Upper lobe of left lung (tissue), 4 donors: ENCODE measurements around the gene TRAF3.

Source experiments
- EP300 ChIP-seq, 4 donors: sonication (generic); formaldehyde crosslinking; IDR thresholded peaks; one replicate each; pipeline ENCODE4 v1.5.1; 2017; ENCODE audit warnings: antibody characterized with exemption in 4 of 4, control low read depth in 2 of 4
- POLR2A ChIP-seq, 4 donors: fragments of 450-650 bp; IDR thresholded peaks; one replicate each; pipeline ENCODE4 v1.5.1; 2016 to 2017; ENCODE audit warnings: antibody characterized with exemption in 4 of 4, mild to moderate bottlenecking in 2 of 4
- POLR2AphosphoS5 ChIP-seq, 2 donors: sonication (generic); formaldehyde crosslinking; IDR thresholded peaks; one replicate each; pipeline ENCODE4 v1.5.1; 2017; ENCODE audit warnings: antibody characterized with exemption in 2 of 2
- TF ChIP-seq, protein P1 (sequence below), 6 experiments: fragments of 450-650 bp in 4 of 6; fragments of 200-600 bp in 2 of 6; sonication (generic) in 2 of 6; IDR thresholded peaks; one replicate each; pipeline ENCODE4 v1.5.1; 2016 to 2019; ENCODE audit warnings: antibody characterized with exemption in 6 of 6

DNA sequence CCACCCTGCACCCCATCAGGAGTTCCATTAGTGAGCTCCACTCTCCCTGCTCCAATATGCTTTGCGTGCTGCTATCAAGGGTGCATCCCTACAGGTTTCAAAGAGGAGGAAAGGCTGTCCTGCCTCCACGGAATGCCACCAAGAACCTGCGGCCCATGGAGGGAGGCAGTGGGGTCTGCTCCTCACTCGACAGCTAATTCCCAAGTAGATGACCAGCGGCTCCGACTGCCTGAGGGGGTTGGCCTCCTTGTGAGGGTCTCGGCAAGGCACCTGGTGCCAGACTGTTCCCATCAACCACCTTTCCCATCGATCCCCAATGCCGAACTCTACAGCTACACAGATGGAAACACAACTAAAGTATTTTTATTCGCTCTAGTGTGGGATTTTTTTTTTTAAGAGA is 181.2 kb downstream of the TRAF3 start:
- TF ChIP-seq, protein P1, sequence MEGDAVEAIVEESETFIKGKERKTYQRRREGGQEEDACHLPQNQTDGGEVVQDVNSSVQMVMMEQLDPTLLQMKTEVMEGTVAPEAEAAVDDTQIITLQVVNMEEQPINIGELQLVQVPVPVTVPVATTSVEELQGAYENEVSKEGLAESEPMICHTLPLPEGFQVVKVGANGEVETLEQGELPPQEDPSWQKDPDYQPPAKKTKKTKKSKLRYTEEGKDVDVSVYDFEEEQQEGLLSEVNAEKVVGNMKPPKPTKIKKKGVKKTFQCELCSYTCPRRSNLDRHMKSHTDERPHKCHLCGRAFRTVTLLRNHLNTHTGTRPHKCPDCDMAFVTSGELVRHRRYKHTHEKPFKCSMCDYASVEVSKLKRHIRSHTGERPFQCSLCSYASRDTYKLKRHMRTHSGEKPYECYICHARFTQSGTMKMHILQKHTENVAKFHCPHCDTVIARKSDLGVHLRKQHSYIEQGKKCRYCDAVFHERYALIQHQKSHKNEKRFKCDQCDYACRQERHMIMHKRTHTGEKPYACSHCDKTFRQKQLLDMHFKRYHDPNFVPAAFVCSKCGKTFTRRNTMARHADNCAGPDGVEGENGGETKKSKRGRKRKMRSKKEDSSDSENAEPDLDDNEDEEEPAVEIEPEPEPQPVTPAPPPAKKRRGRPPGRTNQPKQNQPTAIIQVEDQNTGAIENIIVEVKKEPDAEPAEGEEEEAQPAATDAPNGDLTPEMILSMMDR (IDR thresholded peaks at IDR 0.05): no peak
- no peak for TF ChIP-seq POLR2A (IDR thresholded peaks at IDR 0.05)
- no peak for TF ChIP-seq EP300 (IDR thresholded peaks at IDR 0.05)
- TF ChIP-seq POLR2AphosphoS5 (IDR thresholded peaks at IDR 0.05): no peak
